ENCODE data around the gene MDFI.

DNA sequence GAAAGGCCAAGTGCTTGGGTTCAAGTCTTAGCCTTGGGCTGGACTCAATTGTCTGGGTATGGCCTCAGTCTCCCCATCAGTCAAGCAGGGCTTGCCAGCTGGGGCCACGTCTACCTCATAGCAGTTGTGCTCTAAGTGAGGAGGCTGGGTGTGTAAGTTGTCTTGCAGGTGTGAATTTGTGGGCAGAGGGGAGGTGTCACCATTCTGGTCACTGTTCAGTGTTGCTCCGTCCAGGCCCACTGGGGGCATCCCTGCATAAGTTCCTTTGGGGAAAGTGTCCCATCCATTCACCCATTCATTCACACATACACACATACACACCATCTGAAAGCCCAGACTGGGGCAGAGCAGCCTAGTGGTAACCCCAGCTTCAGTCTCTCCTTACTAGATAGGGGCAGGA, 60.8 kb downstream of the MDFI start:
- no peak for TF ChIP-seq EZH2 (IDR thresholded peaks at IDR 0.05; ENCODE audit: insufficient read depth, poor library complexity, severe bottlenecking)
- TF ChIP-seq EZH2phosphoT487 (IDR thresholded peaks at IDR 0.05; ENCODE audit: insufficient read depth, low read depth): no peak
